ENCODE results near the gene DIAPH1.

DNA sequence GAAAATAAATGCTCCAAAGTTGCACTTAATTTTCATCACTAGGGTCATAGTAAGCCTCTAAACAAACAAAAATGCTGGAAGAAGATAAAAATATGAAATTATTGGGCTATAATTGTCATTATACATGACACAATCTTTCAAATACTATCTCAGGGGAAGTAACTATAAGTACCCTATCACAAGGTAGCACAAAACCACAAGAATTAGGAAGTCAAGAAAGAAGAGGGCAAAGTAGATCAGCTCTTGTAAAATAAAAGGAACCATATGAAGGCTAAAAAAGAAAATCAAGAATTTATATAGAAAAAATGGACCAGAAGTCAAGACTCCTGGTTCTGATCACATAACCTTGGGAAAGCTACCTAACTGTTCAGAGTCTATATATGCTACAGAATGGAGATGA lies 48.1 kb downstream of the DIAPH1 start:
- TF ChIP-seq, protein P1, sequence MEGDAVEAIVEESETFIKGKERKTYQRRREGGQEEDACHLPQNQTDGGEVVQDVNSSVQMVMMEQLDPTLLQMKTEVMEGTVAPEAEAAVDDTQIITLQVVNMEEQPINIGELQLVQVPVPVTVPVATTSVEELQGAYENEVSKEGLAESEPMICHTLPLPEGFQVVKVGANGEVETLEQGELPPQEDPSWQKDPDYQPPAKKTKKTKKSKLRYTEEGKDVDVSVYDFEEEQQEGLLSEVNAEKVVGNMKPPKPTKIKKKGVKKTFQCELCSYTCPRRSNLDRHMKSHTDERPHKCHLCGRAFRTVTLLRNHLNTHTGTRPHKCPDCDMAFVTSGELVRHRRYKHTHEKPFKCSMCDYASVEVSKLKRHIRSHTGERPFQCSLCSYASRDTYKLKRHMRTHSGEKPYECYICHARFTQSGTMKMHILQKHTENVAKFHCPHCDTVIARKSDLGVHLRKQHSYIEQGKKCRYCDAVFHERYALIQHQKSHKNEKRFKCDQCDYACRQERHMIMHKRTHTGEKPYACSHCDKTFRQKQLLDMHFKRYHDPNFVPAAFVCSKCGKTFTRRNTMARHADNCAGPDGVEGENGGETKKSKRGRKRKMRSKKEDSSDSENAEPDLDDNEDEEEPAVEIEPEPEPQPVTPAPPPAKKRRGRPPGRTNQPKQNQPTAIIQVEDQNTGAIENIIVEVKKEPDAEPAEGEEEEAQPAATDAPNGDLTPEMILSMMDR (IDR thresholded peaks at IDR 0.05; ENCODE audit: low read depth, low read length): no peak
- TF ChIP-seq EZH2phosphoT487 (IDR thresholded peaks at IDR 0.05; ENCODE audit: low read depth): no peak

Measured in OCI-LY3 (cell line).